Stimulated activated CD4-positive, alpha-beta T cell treated with anti-CD3 and anti-CD28 coated beads, Interleukin-12 subunit alpha, Interleukin-12 subunit beta, amount 100 ng/mL, for 48 hours (primary cell): ENCODE results near the gene CEP72.
"Not testable (repeated sequence)": the region's sequence is repeated elsewhere in the genome, so short reads cannot be mapped to it uniquely, and the experiment has no call there.

Experiments
- DNase-seq, 3 donors: peaks; one replicate each; pipeline ENCODE4 v3.0.0-alpha.2; 2020; ENCODE audit warnings: low read depth in 2 of 3, low spot score in 1 of 3

The CEP72 gene

GRCh38 chr5:696753-697702 lies 84.9 kb downstream of the CEP72 start:
- not testable (repeated sequence) for DNase-seq
